NT2/D1 (cell line): ENCODE measurements around the gene ERC1.

Source experiments
- SUZ12 ChIP-seq: IDR thresholded peaks from 2 replicates; pipeline ENCODE4 v1.6.1; 2011; ENCODE audit not compliant: insufficient read length, insufficient read depth; ENCODE audit errors: extremely low read depth
- YY1 ChIP-seq: IDR thresholded peaks from 2 replicates; pipeline ENCODE4 v1.6.1; 2011; ENCODE audit not compliant: insufficient read length, insufficient read depth
- ZNF274 ChIP-seq: IDR thresholded peaks from 2 replicates; pipeline ENCODE4 v1.6.1; 2011; ENCODE audit warnings: mild to moderate bottlenecking, low read depth, low read length

- TF ChIP-seq SUZ12 (no peak), ZNF274 (no peak), YY1 (no peak)
Observed at GRCh38 chr12:1418144-1418543, 427.1 kb downstream of the ERC1 start.
